Breast epithelium (tissue), 4 donors: ENCODE data around the gene XPO5. TPM values are rescaled to one million over a fixed set of nuclear protein-coding genes. Genes with fewer than 3 reads are reported as not detected.

Experiments
- DNase-seq, 2 donors: peaks; one replicate each; pipeline ENCODE4 v3.0.0-alpha.2; 2019; ENCODE audit warnings: low spot score in 2 of 2
- H3K27ac ChIP-seq, 2 donors: fragments of 200-600 bp; sonication (generic) in 1 of 2; one replicate each; pipeline ENCODE4 v1.5.1; 2016 to 2019; ENCODE audit warnings: mild to moderate bottlenecking in 1 of 2
- H3K27me3 ChIP-seq, 2 donors: fragments of 200-600 bp; sonication (generic) in 1 of 2; one replicate each; pipeline versions ENCODE4 v1.5.1 to v1.6.0; 2017 to 2019; ENCODE audit warnings: control low read depth in 1 of 2, mild to moderate bottlenecking in 1 of 2
- H3K36me3 ChIP-seq: fragments of 200-600 bp; one replicate; pipeline ENCODE4 v1.5.1; 2019
- H3K4me1 ChIP-seq, 2 donors: fragments of 200-600 bp; sonication (generic); one replicate each; pipeline ENCODE4 v1.5.1; 2016 to 2019; ENCODE audit warnings: control low read depth in 1 of 2
- H3K4me3 ChIP-seq, 3 donors: fragments of 200-600 bp; sonication (generic); 1 replicate in 2 of 3; 2 replicates in 1 of 3; pipeline ENCODE4 v1.5.1; 2016 to 2019; ENCODE audit warnings: mild to moderate bottlenecking in 3 of 3, moderate library complexity in 2 of 3
- H3K9me3 ChIP-seq, 2 donors: fragments of 200-600 bp; sonication (generic) in 1 of 2; one replicate each; pipeline ENCODE4 v1.5.1; 2016 to 2019; ENCODE audit warnings: control low read depth in 1 of 2
- CTCF ChIP-seq, 3 donors: fragments of 450-650 bp; IDR thresholded peaks; one replicate each; pipeline ENCODE4 v1.5.1; 2016 to 2017; ENCODE audit warnings: antibody characterized with exemption in 3 of 3, mild to moderate bottlenecking in 3 of 3, moderate library complexity in 3 of 3
- POLR2A ChIP-seq: fragments of 450-650 bp; IDR thresholded peaks from one replicate; pipeline ENCODE4 v1.6.1; 2016; ENCODE audit warnings: antibody characterized with exemption, mild to moderate bottlenecking, moderate library complexity
- POLR2AphosphoS5 ChIP-seq, 3 donors: sonication (generic); formaldehyde crosslinking; IDR thresholded peaks; one replicate each; pipeline ENCODE4 v1.6.1; 2017; ENCODE audit warnings: antibody characterized with exemption in 3 of 3
- intact Hi-C: fragments of 100-400 bp; cut with DNase I; formaldehyde crosslinking; loops from one replicate; pipeline ENCODE4 v1.15.1; 2023; ENCODE audit warnings: low total_unique reads
- total RNA-seq, 3 donors: library from RNA; depleted of rRNA; stranded (reverse); fragments of >200 nt; gene quantifications; one replicate each; pipeline ENCODE4 v1.1.0, GENCODE V29; 2016

Gene XPO5
- total RNA-seq, 3 donors from 2014 or later: 16.5 to 28.8 (median 27.2) TPM

GRCh38 chr6:43622541-43622940, 46.7 kb upstream of the XPO5 start:
- Histone ChIP-seq H3K4me3 (no peak overlapping the region), H3K4me1 (peaks cover 0 to 4% of the 10 kb centered on the region in 2 donors), H3K27ac (no peak overlapping the region), H3K36me3 (no peaks in the 10 kb centered on the region), H3K27me3 (no peaks in the 10 kb centered on the region), H3K9me3 (no peaks in the 10 kb centered on the region)
- intact Hi-C loops: no loop called here
- no peak for DNase-seq
- TF ChIP-seq POLR2A: no peak
- TF ChIP-seq CTCF (IDR thresholded peaks at IDR 0.05): no peak
- TF ChIP-seq POLR2AphosphoS5 (IDR thresholded peaks at IDR 0.05): no peak

GRCh38 chr6:43621836-43622180, 46.0 kb upstream of the XPO5 start:
- H3K9me3 ChIP-seq: no peaks in the 10 kb centered on the region
- no peaks in the 10 kb centered on the region for H3K36me3 ChIP-seq
- intact Hi-C loops: no loop called here
- H3K4me3 ChIP-seq: no peak overlapping the region
- H3K27ac ChIP-seq: no peak overlapping the region
- TF ChIP-seq CTCF (IDR thresholded peaks at IDR 0.05) (no peak), POLR2AphosphoS5 (IDR thresholded peaks at IDR 0.05) (no peak), POLR2A (no peak)
- no peaks in the 10 kb centered on the region for H3K27me3 ChIP-seq
- DNase-seq: no peak
- H3K4me1 ChIP-seq: no peaks in the 10 kb centered on the region

- TF ChIP-seq CTCF (IDR thresholded peaks at IDR 0.05) (no peak), POLR2AphosphoS5 (IDR thresholded peaks at IDR 0.05) (no peak), POLR2A (no peak)
- Histone ChIP-seq H3K27me3 (no peaks in the 10 kb centered on the region), H3K4me1 (no peaks in the 10 kb centered on the region), H3K27ac (no peak overlapping the region), H3K36me3 (no peaks in the 10 kb centered on the region), H3K9me3 (no peaks in the 10 kb centered on the region), H3K4me3 (no peak overlapping the region)
- intact Hi-C loops: no loop called here
- peak in 1 of 2 donors; percentile 15 for DNase-seq
Observed at GRCh38 chr6:43621078-43621835, 45.4 kb upstream of the XPO5 start.

GRCh38 chr6:43616725-43617472, 41.1 kb upstream of the XPO5 start:
- peak in 1 of 2 donors; percentile 10 for DNase-seq
- Histone ChIP-seq H3K9me3 (no peaks in the 10 kb centered on the region), H3K4me3 (no peak overlapping the region), H3K27me3 (no peaks in the 10 kb centered on the region), H3K36me3 (no peaks in the 10 kb centered on the region), H3K27ac (no peak overlapping the region), H3K4me1 (no peaks in the 10 kb centered on the region)
- TF ChIP-seq POLR2A (no peak), POLR2AphosphoS5 (IDR thresholded peaks at IDR 0.05) (no peak), CTCF (IDR thresholded peaks at IDR 0.05) (no peak)
- intact Hi-C loops: no loop called here

GRCh38 chr6:43614396-43614730, 38.5 kb upstream of the XPO5 start:
- DNase-seq: no peak
- no peak for TF ChIP-seq POLR2A
- TF ChIP-seq CTCF (IDR thresholded peaks at IDR 0.05): no peak
- no peak for TF ChIP-seq POLR2AphosphoS5 (IDR thresholded peaks at IDR 0.05)
- intact Hi-C loops: no loop called here
- Histone ChIP-seq H3K27ac (no peak overlapping the region), H3K36me3 (no peaks in the 10 kb centered on the region), H3K9me3 (no peaks in the 10 kb centered on the region), H3K27me3 (no peaks in the 10 kb centered on the region), H3K4me3 (no peak overlapping the region), H3K4me1 (no peaks in the 10 kb centered on the region)
